ENCODE results near the gene BAHCC1.

BAHCC1 gene

DNA sequence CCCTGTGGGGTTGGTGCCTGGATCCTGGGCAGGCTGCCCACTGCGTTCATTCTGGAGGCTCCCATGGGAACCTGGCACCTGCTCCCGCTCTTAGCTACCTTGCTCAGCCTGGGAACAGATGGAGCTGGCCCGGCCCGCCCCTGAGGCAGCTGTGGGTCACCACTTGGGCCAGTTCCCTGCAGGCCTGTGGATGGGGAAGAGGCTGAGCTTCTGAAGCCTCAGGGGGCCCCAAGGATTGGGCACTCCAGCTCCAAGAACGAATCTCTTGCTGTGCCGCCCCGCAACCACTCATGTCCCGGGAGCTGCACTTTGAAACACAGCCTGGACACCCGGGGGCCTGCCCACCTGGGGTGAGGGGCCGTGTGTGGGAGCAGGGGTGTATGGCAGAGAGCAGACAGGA, 37.7 kb downstream of the BAHCC1 start:
- no peak for TF ChIP-seq EP300 (IDR thresholded peaks at IDR 0.05; ENCODE audit: borderline replicate concordance)
- TF ChIP-seq USF1 (IDR thresholded peaks at IDR 0.05) = no peak
- TF ChIP-seq CEBPB (IDR thresholded peaks at IDR 0.05) = no peak
- no peak for TF ChIP-seq TEAD4 (IDR thresholded peaks at IDR 0.05)
- TF ChIP-seq FOXM1 (IDR thresholded peaks at IDR 0.05; ENCODE audit: borderline replicate concordance, low read depth) = no peak

DNA sequence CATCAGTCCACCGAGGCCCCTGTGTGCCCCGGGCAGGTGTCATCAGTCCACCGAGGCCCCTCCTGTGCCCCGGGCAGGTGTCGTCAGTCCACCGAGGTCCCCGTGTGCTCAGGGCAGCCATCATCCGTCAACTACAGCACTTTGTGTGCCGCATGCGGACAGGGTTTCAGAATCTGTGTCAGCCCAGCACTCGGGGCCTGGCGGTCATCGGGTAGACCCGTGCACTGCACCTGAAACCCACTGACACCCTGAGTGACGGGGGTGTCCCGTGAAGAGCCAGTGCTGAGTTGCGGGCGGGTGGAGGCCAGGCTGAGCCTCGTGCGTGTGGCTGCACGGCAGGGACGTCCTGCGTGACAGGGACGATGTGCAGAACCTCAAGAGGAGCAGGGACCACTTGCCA, 38.4 kb downstream of the BAHCC1 start:
- no peak for TF ChIP-seq FOXM1 (IDR thresholded peaks at IDR 0.05; ENCODE audit: borderline replicate concordance, low read depth)
- TF ChIP-seq NFIC (IDR thresholded peaks at IDR 0.05) = no peak
- TF ChIP-seq CREB1 (IDR thresholded peaks at IDR 0.05; ENCODE audit: low read depth) = no peak
- TF ChIP-seq, protein P1, sequence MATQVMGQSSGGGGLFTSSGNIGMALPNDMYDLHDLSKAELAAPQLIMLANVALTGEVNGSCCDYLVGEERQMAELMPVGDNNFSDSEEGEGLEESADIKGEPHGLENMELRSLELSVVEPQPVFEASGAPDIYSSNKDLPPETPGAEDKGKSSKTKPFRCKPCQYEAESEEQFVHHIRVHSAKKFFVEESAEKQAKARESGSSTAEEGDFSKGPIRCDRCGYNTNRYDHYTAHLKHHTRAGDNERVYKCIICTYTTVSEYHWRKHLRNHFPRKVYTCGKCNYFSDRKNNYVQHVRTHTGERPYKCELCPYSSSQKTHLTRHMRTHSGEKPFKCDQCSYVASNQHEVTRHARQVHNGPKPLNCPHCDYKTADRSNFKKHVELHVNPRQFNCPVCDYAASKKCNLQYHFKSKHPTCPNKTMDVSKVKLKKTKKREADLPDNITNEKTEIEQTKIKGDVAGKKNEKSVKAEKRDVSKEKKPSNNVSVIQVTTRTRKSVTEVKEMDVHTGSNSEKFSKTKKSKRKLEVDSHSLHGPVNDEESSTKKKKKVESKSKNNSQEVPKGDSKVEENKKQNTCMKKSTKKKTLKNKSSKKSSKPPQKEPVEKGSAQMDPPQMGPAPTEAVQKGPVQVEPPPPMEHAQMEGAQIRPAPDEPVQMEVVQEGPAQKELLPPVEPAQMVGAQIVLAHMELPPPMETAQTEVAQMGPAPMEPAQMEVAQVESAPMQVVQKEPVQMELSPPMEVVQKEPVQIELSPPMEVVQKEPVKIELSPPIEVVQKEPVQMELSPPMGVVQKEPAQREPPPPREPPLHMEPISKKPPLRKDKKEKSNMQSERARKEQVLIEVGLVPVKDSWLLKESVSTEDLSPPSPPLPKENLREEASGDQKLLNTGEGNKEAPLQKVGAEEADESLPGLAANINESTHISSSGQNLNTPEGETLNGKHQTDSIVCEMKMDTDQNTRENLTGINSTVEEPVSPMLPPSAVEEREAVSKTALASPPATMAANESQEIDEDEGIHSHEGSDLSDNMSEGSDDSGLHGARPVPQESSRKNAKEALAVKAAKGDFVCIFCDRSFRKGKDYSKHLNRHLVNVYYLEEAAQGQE (IDR thresholded peaks at IDR 0.05; ENCODE audit: low read depth) = no peak

- TF ChIP-seq TEAD4 (IDR thresholded peaks at IDR 0.05) (peak; percentile 75), NFIC (IDR thresholded peaks at IDR 0.05) (no peak), USF1 (IDR thresholded peaks at IDR 0.05) (peak; percentile 75), TAF1 (IDR thresholded peaks at IDR 0.05; ENCODE audit: low read depth) (no peak), FOXM1 (IDR thresholded peaks at IDR 0.05; ENCODE audit: borderline replicate concordance, low read depth) (no peak), EP300 (IDR thresholded peaks at IDR 0.05; ENCODE audit: borderline replicate concordance) (no peak), YY1 (IDR thresholded peaks at IDR 0.05; ENCODE audit: low read depth) (no peak), CREB1 (IDR thresholded peaks at IDR 0.05; ENCODE audit: low read depth) (no peak), RAD21 (IDR thresholded peaks at IDR 0.05; ENCODE audit: low read depth) (no peak), EGR1 (IDR thresholded peaks at IDR 0.05) (peak; percentile 60), MAX (IDR thresholded peaks at IDR 0.05) (peak; percentile 94), TCF12 (IDR thresholded peaks at IDR 0.05; ENCODE audit: low read depth) (no peak), ZBTB7A (IDR thresholded peaks at IDR 0.05; ENCODE audit: low read depth) (no peak), CEBPB (IDR thresholded peaks at IDR 0.05) (no peak)
- TF ChIP-seq, protein P1 (IDR thresholded peaks at IDR 0.05; ENCODE audit: low read depth) = no peak
Observed at GRCh38 chr17:81434072-81434471, 38.8 kb downstream of the BAHCC1 start.

DNA sequence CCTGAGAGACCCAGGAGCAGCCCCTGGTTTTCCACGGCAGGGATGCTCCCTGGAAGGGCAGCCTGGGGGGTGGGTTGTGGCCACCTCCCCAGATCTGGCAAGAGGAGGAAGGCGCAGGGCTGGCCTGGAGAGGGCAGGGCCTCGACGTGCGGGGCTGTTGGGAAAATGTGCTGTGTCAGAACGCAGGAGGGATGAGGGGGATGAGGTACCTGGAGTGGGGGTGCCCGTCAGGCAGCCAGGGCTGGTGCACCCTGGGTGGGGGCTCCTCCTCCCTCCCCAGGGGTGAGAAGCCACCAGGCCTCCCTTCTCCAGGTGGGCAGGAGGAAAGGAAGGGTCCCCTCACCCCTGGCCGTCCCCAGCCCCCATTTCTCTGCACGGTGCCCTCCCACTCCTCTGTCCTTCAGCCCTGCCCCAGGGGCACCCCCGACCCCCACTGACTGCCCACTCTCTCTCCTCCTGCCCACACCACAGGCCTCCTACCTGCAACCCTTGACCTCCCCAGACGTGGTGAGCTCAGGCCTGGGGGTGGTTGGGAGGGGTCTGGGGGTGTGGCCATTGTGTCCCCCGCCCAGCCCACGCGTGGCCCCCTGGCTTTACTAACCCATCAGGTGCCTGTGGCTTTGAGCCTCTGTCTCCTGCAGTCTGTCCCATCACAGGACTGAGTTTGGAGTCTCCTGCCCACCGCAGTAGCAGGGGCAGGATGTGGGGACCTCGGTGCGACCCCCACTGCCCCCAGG, 39.6 kb downstream of the BAHCC1 start:
- TF ChIP-seq MAX (IDR thresholded peaks at IDR 0.05) (no peak), EGR1 (IDR thresholded peaks at IDR 0.05) (no peak), CEBPB (IDR thresholded peaks at IDR 0.05) (no peak), TAF1 (IDR thresholded peaks at IDR 0.05; ENCODE audit: low read depth) (no peak), TEAD4 (IDR thresholded peaks at IDR 0.05) (no peak), TCF12 (IDR thresholded peaks at IDR 0.05; ENCODE audit: low read depth) (no peak), ZBTB7A (IDR thresholded peaks at IDR 0.05; ENCODE audit: low read depth) (no peak), YY1 (IDR thresholded peaks at IDR 0.05; ENCODE audit: low read depth) (no peak), NFIC (IDR thresholded peaks at IDR 0.05) (no peak), RAD21 (IDR thresholded peaks at IDR 0.05; ENCODE audit: low read depth) (no peak), USF1 (IDR thresholded peaks at IDR 0.05) (no peak), FOXM1 (IDR thresholded peaks at IDR 0.05; ENCODE audit: borderline replicate concordance, low read depth) (no peak), EP300 (IDR thresholded peaks at IDR 0.05; ENCODE audit: borderline replicate concordance) (no peak), CREB1 (IDR thresholded peaks at IDR 0.05; ENCODE audit: low read depth) (no peak)
- TF ChIP-seq, protein P1 (IDR thresholded peaks at IDR 0.05; ENCODE audit: low read depth) = no peak
